Measurements from ENCODE around the gene RFESD. TPM values are rescaled to one million over a fixed set of nuclear protein-coding genes. Genes with fewer than 3 reads are reported as not detected.

Gene RFESD
- total and polyA plus RNA-seq, 2 donors (not counting 1 experiment from before 2014, with no cell fraction given), result 1.5 to 1.9 TPM

GRCh38 chr5:95600557-95600956, 46.0 kb upstream of the RFESD start:
- intact Hi-C loops (cut with micrococcal nuclease), result no loop called here
- no peaks in the 10 kb centered on the region for H3K27me3 ChIP-seq (replicated peaks in 1 of 4; ENCODE audit: control extremely low read depth in 1 of 4, control insufficient read depth in 3 of 4, insufficient read depth in 4 of 4, low read length in 3 of 4)
- ATAC-seq (ENCODE audit: low read depth) (no peak), DNase-seq (no peak)
- H3K9ac ChIP-seq (ENCODE audit: low read length), result no peak overlapping the region
- H3K4me3 Mint-ChIP-seq, result no peak overlapping the region
- H3K79me2 ChIP-seq (ENCODE audit: control insufficient read depth, insufficient read depth, low read length), result no peaks in the 10 kb centered on the region
- H3K27ac ChIP-seq (ENCODE audit: low read length in 2 of 2), result no peak overlapping the region
- no CpG with 5 or more reads among the region's 1 CpG for WGBS (ENCODE audit: insufficient coverage)
- no peak overlapping the region for H3K4me2 ChIP-seq (replicated peaks; ENCODE audit: low read depth, low read length, poor library complexity, severe bottlenecking)
- no peak overlapping the region for H3K4me3 ChIP-seq (ENCODE audit: control extremely low read depth in 1 of 5, extremely low read depth in 1 of 5, insufficient read depth in 1 of 5, low read depth in 2 of 5, low read length in 4 of 5)
- H3K4me1 ChIP-seq (ENCODE audit: control insufficient read depth in 2 of 2, insufficient read depth in 2 of 2, low read length in 2 of 2), result no peaks in the 10 kb centered on the region
- H3K4me1 Mint-ChIP-seq, result no peaks in the 10 kb centered on the region
- CTCF ChIA-PET, result no interaction called here
- no peaks in the 10 kb centered on the region for H3K9me3 Mint-ChIP-seq (ENCODE audit: insufficient read depth)
- H3K27me3 Mint-ChIP-seq, result no peaks in the 10 kb centered on the region
- POLR2A ChIA-PET, result no interaction called here
- H2AFZ ChIP-seq (ENCODE audit: insufficient read depth, low read depth, low read length, poor library complexity, severe bottlenecking), result no peak overlapping the region
- no peaks in the 10 kb centered on the region for H3K9me3 ChIP-seq (ENCODE audit: control extremely low read depth in 1 of 3, control insufficient read depth in 2 of 3, insufficient read depth in 1 of 3, low read length in 2 of 3)
- no peak overlapping the region for H3K27ac Mint-ChIP-seq
- H3K36me3 ChIP-seq (replicated peaks in 1 of 2; ENCODE audit: control extremely low read depth in 1 of 2, control insufficient read depth in 1 of 2, extremely low read depth in 1 of 2, insufficient read depth in 2 of 2, low read length in 1 of 2), result peaks cover 0 to 3% of the 10 kb centered on the region in 2 experiments
- TF ChIP-seq CTCF (IDR thresholded peaks at IDR 0.05) (no peak), EZH2 (IDR thresholded peaks at IDR 0.05; ENCODE audit: borderline replicate concordance, insufficient read depth, low read depth, low read length, poor library complexity, severe bottlenecking) (no peak)
- H4K20me1 ChIP-seq (ENCODE audit: control insufficient read depth, insufficient read depth, low read length, poor library complexity, severe bottlenecking), result no peaks in the 10 kb centered on the region

DNA sequence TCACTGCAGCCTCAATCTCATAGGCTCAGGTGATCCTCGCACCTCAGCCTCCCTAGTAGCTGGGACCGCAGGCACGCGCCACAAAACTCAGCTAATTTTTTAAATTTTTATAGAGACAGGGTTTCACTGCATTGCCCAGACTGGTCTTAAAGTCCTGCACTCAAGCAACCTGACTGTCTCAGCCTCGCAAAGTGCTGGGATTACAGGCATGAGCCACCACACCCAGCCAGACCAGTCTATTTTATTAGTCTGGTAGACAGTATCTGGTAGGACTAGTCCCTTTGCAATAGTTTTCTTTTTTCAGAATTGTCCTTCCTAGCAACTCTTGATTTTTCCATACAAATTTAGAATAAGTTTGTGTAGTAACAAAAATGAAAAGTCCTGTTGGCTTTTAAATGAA, 40.8 kb upstream of the RFESD start:
- ATAC-seq (ENCODE audit: low read depth) (no peak), DNase-seq (no peak)
- no peak overlapping the region for H3K9ac ChIP-seq (ENCODE audit: low read length)
- Mint-ChIP-seq H3K27ac (no peak overlapping the region), H3K27me3 (no peaks in the 10 kb centered on the region), H3K9me3 (ENCODE audit: insufficient read depth) (no peaks in the 10 kb centered on the region), H3K4me3 (no peak overlapping the region), H3K4me1 (no peaks in the 10 kb centered on the region)
- H4K20me1 ChIP-seq (ENCODE audit: control insufficient read depth, insufficient read depth, low read length, poor library complexity, severe bottlenecking), result no peaks in the 10 kb centered on the region
- no peak overlapping the region for H3K4me3 ChIP-seq (ENCODE audit: control extremely low read depth in 1 of 5, extremely low read depth in 1 of 5, insufficient read depth in 1 of 5, low read depth in 2 of 5, low read length in 4 of 5)
- no peak overlapping the region for H2AFZ ChIP-seq (ENCODE audit: insufficient read depth, low read depth, low read length, poor library complexity, severe bottlenecking)
- no peaks in the 10 kb centered on the region for H3K79me2 ChIP-seq (ENCODE audit: control insufficient read depth, insufficient read depth, low read length)
- H3K4me2 ChIP-seq (replicated peaks; ENCODE audit: low read depth, low read length, poor library complexity, severe bottlenecking), result no peak overlapping the region
- H3K9me3 ChIP-seq (ENCODE audit: control extremely low read depth in 1 of 3, control insufficient read depth in 2 of 3, insufficient read depth in 1 of 3, low read length in 2 of 3), result no peaks in the 10 kb centered on the region
- H3K36me3 ChIP-seq (replicated peaks in 1 of 2; ENCODE audit: control extremely low read depth in 1 of 2, control insufficient read depth in 1 of 2, extremely low read depth in 1 of 2, insufficient read depth in 2 of 2, low read length in 1 of 2), result peaks cover 0 to 3% of the 10 kb centered on the region in 2 experiments
- POLR2A ChIA-PET, result no interaction called here
- CTCF ChIA-PET, result no interaction called here
- 100% methylated on average over 4 of the region's 5 CpGs for WGBS (ENCODE audit: insufficient coverage)
- H3K27ac ChIP-seq (ENCODE audit: low read length in 2 of 2), result no peak overlapping the region
- TF ChIP-seq CTCF (IDR thresholded peaks at IDR 0.05) (no peak), EZH2 (IDR thresholded peaks at IDR 0.05; ENCODE audit: borderline replicate concordance, insufficient read depth, low read depth, low read length, poor library complexity, severe bottlenecking) (no peak)
- intact Hi-C loops (cut with micrococcal nuclease), result no loop called here
- H3K27me3 ChIP-seq (replicated peaks in 1 of 4; ENCODE audit: control extremely low read depth in 1 of 4, control insufficient read depth in 3 of 4, insufficient read depth in 4 of 4, low read length in 3 of 4), result no peaks in the 10 kb centered on the region
- H3K4me1 ChIP-seq (ENCODE audit: control insufficient read depth in 2 of 2, insufficient read depth in 2 of 2, low read length in 2 of 2), result no peaks in the 10 kb centered on the region
